Right atrium auricular region (tissue), 2 donors: ENCODE data around the gene PHYHD1. TPM values are rescaled to one million over a fixed set of nuclear protein-coding genes. Genes with fewer than 3 reads are reported as not detected.

ENCODE experiments used
- DNase-seq: peaks from one replicate; pipeline ENCODE4 v3.0.0-alpha.2; 2019; ENCODE audit warnings: low spot score
- H3K27ac ChIP-seq, 2 donors: fragments of 200-600 bp; sonication (generic); 1 replicate in 1 of 2; 2 replicates in 1 of 2; pipeline ENCODE4 v1.5.1; 2016 to 2019
- H3K27me3 ChIP-seq, 2 donors: fragments of 200-600 bp; sonication (generic); one replicate each; pipeline versions ENCODE4 v1.5.1 to v1.6.0; 2017 to 2019
- H3K36me3 ChIP-seq: fragments of 200-600 bp; sonication (generic); one replicate; pipeline ENCODE4 v1.5.1; 2016
- H3K4me1 ChIP-seq, 2 donors: fragments of 200-600 bp; sonication (generic); one replicate each; pipeline versions ENCODE4 v1.5.1 to v1.6.0; 2017 to 2019
- H3K4me3 ChIP-seq, 2 donors: fragments of 200-600 bp; sonication (generic); 1 replicate in 1 of 2; 2 replicates in 1 of 2; pipeline ENCODE4 v1.5.1; 2017 to 2019; ENCODE audit warnings: mild to moderate bottlenecking in 1 of 2, moderate library complexity in 1 of 2
- H3K9me3 ChIP-seq, 2 donors: fragments of 200-600 bp; sonication (generic); one replicate each; pipeline ENCODE4 v1.5.1; 2019
- total RNA-seq, 2 donors: library from RNA; depleted of rRNA; stranded (reverse); fragments of >200 nt; gene quantifications; one replicate each; pipeline ENCODE4 v1.1.0, GENCODE V29; 2016
- TF ChIP-seq, protein P1 (sequence below), 2 donors: fragments of 200-600 bp; sonication (generic); IDR thresholded peaks; one replicate each; pipeline ENCODE4 v1.5.1; 2019; ENCODE audit warnings: antibody characterized with exemption in 2 of 2

Gene PHYHD1
- total RNA-seq, 2 donors from 2014 or later: 21.3 to 51.9 TPM

DNA sequence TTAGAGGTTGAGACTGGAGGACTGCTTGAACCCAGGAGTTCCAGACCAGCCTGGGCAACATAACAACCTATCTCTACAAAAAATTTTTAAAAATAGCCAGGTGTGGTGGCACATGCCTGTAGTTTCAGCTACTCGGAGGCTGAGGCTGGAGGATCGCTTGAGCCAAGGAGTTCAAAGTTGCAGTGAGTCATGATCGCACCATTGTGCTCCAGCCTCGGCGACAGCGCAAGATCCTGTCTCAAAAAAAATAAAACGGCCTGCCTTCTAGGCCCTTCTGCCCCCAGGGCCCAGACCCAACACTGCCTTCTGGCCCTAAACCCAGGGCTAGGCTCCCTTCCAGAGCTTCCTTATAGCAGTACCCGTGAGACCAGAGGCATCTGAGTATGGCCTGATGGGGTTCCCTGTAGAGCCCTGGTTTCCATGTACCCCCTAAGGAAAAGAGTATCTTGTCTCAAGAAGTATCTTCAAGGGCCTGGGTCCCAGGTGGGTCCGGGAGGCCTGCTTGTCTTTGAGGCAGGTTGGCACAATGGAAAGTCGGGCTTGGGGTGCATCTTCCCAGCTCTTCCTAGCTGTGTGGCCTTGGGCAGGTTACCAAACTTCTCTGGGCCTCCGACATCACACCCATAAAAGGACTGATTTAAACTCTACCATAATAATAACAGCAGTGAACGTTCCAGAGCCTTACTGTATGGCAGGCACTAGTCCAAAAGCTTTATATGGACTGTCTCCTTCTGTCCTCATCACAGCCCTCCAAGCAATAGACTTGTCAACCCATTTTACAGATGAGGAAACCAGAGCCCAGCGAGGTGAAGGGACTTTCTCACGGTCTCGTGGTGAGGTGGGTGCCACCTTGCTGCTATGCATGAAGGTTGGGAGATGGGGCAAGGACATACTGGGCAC is 29.2 kb upstream of the PHYHD1 start:
- H3K4me3 ChIP-seq: peak overlapping the region in 1 of 2 donors; percentile 29
- peaks cover 0 to 54% of the 10 kb centered on the region in 2 donors for H3K4me1 ChIP-seq
- TF ChIP-seq, protein P1, sequence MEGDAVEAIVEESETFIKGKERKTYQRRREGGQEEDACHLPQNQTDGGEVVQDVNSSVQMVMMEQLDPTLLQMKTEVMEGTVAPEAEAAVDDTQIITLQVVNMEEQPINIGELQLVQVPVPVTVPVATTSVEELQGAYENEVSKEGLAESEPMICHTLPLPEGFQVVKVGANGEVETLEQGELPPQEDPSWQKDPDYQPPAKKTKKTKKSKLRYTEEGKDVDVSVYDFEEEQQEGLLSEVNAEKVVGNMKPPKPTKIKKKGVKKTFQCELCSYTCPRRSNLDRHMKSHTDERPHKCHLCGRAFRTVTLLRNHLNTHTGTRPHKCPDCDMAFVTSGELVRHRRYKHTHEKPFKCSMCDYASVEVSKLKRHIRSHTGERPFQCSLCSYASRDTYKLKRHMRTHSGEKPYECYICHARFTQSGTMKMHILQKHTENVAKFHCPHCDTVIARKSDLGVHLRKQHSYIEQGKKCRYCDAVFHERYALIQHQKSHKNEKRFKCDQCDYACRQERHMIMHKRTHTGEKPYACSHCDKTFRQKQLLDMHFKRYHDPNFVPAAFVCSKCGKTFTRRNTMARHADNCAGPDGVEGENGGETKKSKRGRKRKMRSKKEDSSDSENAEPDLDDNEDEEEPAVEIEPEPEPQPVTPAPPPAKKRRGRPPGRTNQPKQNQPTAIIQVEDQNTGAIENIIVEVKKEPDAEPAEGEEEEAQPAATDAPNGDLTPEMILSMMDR (IDR thresholded peaks at IDR 0.05): no peak
- no peak for DNase-seq
- peaks cover 76% of the 10 kb centered on the region for H3K36me3 ChIP-seq
- H3K27ac ChIP-seq: peak overlapping the region; percentile 85 to 90
- H3K9me3 ChIP-seq: no peaks in the 10 kb centered on the region
- no peaks in the 10 kb centered on the region for H3K27me3 ChIP-seq

DNA sequence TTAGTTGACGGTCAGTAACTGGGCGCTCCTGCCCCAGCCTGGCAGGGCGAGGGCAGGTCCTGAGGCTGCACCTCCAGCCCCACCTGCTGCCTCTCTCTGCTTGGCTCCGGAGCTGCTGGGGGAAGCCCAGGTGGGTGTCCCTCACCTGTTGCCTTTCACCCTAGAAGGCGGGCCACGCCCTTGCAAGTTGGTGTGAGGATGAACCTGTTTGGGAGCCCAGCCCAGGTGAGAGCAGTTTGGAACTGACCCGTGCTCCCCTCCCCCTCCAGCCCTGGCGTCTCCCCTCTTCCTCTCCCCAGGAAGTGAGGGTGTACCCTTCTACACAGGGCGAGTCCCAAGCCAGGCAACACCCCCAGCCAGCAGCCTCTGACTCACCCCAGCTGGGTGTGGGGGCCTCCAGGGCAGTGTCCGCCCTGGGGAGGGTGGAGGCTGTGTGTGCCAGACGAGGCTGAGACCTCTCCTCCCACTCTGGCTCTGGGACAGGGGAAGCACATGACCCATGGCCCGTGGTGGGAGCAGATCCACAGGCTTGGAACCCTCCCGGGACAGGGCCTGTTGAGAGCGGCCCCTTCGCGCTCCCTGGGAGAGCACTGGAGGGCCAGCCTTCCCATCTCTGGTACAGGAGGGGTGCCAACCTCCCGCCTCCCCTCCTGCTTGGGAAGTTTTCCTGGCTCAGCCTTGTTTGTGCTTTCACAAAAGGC is 28.4 kb upstream of the PHYHD1 start:
- H3K27ac ChIP-seq: peak overlapping the region; percentile 85 to 90
- H3K36me3 ChIP-seq: peaks cover 75% of the 10 kb centered on the region
- peaks cover 0 to 47% of the 10 kb centered on the region in 2 donors for H3K4me1 ChIP-seq
- H3K4me3 ChIP-seq: peak overlapping the region in 1 of 2 donors; percentile 29
- TF ChIP-seq, protein P1 (IDR thresholded peaks at IDR 0.05): no peak
- H3K9me3 ChIP-seq: no peaks in the 10 kb centered on the region
- DNase-seq: peak; percentile 94
- no peaks in the 10 kb centered on the region for H3K27me3 ChIP-seq

DNA sequence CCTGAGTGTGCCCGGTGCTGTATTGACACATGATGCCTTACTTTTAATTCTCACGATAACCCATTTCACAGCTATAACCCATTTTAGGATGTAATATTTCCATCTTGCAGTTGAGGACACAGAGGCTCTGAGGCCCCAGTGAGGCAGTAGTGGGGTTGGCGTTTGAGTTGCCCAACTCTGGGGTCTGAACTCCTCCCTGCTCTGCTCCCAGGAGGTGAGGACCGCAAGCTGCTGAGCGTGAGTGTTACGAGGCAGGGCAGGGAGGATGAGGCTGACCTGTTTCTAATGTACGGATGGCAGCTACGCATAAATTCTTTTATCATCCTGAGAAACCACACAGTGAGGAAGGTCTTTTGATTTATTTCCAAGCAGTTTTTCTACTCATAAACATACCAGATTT is 27.4 kb upstream of the PHYHD1 start:
- no peak for DNase-seq
- peaks cover 74% of the 10 kb centered on the region for H3K36me3 ChIP-seq
- TF ChIP-seq, protein P1 (IDR thresholded peaks at IDR 0.05): no peak
- no peak overlapping the region for H3K4me3 ChIP-seq
- H3K4me1 ChIP-seq: peaks cover 0 to 42% of the 10 kb centered on the region in 2 donors
- no peaks in the 10 kb centered on the region for H3K27me3 ChIP-seq
- peak overlapping the region; percentile 85 to 90 for H3K27ac ChIP-seq
- H3K9me3 ChIP-seq: no peaks in the 10 kb centered on the region

DNA sequence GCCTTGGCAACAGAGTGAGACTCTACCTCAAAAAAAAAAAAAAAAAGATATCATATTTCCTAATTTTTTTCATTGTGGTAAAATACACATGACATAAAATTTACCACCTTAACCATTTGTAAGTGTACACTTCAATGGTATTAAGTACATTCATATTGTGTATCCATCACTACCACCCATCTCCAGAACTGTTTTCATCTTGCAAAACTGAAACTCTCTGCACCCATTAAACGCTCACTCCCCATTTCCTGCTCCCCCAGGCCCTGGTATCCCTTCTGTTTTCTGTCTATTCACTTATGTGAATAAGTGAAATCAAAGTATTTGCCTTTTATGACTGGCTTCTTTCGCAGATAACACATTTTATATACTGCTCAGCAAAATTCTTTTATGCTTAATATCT is 26.0 kb upstream of the PHYHD1 start:
- H3K27me3 ChIP-seq: no peaks in the 10 kb centered on the region
- no peak for DNase-seq
- no peak overlapping the region for H3K4me3 ChIP-seq
- H3K27ac ChIP-seq: no peak overlapping the region
- H3K9me3 ChIP-seq: no peaks in the 10 kb centered on the region
- peaks cover 71% of the 10 kb centered on the region for H3K36me3 ChIP-seq
- H3K4me1 ChIP-seq: peaks cover 0 to 50% of the 10 kb centered on the region in 2 donors
- TF ChIP-seq, protein P1 (IDR thresholded peaks at IDR 0.05): no peak

DNA sequence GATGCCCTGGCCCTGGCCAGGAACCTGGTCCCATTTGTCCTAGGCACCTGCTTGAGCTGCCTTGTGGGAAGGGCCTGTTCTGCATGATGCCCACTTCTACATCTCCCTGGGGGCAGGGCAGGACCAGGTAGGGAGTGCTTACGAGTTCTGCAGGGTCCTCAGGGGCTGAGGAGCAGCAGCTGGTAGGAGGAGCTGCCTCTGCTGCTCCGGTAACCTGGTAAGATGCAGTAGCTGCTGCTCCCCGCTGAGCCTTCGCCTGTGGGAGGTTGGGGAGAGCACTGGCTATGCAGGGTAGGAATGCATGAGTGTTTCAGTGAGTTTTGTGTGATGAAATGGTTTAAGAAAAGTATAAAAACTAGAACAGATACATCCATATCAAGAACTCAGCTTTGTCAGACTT is 25.2 kb upstream of the PHYHD1 start:
- no peak overlapping the region for H3K4me3 ChIP-seq
- peaks cover 0 to 56% of the 10 kb centered on the region in 2 donors for H3K4me1 ChIP-seq
- H3K36me3 ChIP-seq: peaks cover 63% of the 10 kb centered on the region
- H3K27me3 ChIP-seq: no peaks in the 10 kb centered on the region
- no peaks in the 10 kb centered on the region for H3K9me3 ChIP-seq
- no peak for DNase-seq
- TF ChIP-seq, protein P1 (IDR thresholded peaks at IDR 0.05): no peak
- no peak overlapping the region for H3K27ac ChIP-seq
